NOMO-1 (cell line): ENCODE measurements around the gene SEMA7A.

ENCODE experiments used
- DNase-seq, 2 experiments: peaks; one replicate each; lab custom pipeline; 2025; ENCODE audit not compliant: unreplicated experiment in 2 of 2; lab: John Stamatoyannopoulos, UW

The SEMA7A gene

GRCh38 chr15:74417670-74418069 lies 16.1 kb downstream of the SEMA7A start:
- no peak for DNase-seq

DNA sequence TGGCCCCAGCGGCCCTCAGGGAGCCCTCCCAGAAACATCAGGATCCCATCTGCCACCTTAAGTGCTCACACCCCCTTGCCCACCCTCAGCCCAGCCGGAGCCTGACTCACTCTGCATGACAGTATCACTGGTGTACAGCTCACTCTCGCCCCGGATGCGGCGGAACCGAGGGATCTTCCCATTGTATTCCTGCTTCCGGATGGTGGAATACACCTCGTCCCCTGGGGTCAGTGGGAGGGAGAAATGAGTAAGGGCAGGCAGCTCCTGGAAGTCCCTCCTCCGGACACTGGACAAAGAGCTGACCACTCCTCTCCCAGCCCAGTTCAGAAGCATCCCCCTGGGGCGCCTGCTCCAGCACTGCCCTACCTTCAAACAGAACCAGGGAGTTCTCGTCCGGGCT lies 16.5 kb downstream of the SEMA7A start:
- no peak for DNase-seq

GRCh38 chr15:74415966-74416916 lies 17.5 kb downstream of the SEMA7A start:
- DNase-seq, result no peak

DNA sequence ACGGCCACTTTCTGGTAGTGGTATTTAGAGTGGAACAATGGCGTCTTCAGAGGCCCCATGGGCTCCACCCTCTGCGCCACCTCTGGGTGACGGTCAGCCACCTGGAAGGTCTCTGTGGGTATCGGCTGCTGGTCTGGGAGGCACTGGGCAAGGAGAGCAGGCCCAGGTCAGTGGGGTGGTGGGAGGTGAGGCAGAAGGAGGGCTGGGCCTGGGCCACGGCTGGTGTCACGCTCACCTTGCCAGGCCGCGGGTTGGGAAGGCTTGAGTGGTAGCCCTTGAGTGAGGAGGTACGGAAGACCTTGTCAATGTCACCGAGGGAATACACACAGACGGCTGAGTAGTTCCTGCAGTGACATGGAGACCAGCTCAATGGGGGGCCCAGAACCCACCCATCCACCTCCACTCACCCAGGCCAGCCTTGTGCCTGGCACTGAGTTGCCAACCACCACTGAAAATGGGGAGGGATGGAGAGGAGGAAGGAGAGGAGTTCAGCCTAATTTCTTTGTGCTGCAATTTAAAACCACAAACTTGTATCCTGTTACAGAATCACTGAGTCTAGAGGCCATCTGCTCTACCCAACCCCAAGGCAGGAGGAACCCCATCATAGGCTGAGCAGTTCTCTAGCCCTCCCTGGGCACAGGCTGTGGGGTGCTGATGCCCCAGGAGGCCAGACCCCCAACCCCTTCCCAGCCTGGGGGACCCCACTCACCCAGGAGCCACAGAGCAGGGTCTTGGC lies 19.0 kb downstream of the SEMA7A start:
- peak; percentile 31 to 46 for DNase-seq

DNA sequence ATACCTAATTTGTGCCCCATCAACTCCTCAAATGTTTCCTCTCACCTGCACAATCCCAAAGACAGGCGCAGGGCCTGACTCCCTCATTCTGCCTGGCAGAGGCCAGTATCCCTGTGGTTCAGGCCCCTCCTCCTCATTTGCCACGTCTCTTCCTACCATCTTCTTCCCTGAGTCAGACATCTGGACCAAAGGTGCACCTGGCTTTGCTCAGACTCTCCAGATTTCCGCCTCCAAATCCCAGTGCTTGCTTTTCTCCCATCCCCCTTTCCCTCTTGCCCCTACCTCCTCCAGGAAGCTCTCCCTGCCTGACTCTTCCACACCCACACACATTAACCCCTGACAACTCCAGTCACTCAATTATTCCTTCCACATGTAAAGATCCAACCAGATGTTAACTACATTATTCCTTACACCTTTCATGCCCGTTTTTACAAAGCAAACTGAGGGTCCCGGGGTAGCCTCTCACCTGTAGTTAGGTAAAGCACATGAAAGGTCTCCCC lies 19.6 kb downstream of the SEMA7A start:
- DNase-seq, result no peak

DNA sequence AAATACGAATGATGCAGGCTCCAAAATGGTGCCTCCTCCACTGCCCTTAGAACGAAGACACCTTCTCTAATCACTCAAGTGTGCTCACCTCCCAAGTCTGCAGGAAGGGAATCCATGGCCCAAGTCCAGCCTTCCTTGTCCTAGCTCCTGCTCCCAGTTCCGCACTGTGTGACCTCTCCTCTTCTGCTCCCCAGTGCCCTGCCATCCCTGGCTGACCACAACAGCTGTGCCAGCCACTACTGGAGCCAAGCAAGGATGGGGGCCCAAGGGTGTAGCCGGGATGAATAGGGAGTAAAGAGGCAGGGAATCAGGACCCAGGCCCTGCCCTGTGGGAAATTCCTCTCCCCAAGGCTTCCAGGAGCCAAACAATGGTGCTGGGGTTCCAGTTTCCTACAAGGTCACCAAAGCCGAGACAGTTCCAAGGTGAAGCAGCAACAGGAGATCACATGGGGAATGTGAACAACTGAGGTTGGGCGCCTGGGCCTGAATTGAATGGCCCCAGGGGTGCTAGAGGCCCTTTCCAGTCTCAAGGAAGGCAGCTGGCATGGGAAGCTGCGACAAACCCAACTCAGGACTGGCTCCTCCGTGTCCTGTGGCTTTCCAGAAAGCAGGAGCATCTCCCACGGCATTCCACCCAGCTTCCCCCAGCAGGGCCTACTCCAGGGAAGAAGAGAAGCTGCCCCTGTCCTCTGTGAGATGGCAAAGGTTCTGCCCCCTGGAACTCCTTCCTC lies 20.2 kb downstream of the SEMA7A start:
- no peak for DNase-seq

DNA sequence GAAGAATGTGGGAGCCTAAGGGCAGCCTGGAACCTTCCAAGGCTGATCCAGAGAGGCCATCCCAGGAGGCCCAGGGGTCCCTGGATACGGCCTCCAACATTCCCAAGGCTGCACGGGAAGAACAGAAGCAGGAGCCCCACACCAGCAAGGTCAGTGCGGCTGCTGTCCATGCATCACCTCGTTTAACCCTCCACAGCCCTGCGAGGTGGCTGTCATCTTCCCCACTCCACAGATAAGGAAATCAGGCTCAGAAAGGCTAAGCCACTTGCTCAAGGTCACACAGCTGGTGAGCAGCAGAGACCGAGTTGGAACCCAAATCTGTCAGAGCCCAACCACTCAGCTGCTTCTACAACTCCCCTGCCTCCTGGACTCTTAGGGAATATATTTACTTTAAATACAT lies 21.6 kb downstream of the SEMA7A start:
- no peak for DNase-seq

- no peak for DNase-seq
Observed at GRCh38 chr15:74411686-74412085, 22.1 kb downstream of the SEMA7A start.

- DNase-seq, result no peak
Observed at GRCh38 chr15:74410502-74410901, 23.3 kb downstream of the SEMA7A start.

DNA sequence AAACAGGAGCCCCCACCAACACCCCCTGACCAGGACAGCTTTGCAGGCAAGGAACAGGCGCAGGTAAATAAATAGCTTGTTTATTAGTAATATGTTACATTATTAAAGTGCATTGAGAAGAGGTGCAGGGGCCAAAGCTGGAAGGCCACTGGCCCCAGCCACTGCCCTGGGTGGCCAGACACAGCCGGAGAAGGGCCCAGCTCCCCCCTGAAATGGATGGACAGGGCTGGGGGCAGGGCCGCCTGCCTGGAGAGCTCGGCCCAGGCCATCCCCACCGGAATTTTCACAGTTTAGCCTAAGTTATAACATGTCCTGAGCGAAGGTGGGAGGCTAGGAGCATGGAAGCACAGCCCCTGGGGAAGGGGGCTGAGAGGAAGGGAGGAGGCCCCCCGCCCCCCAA lies 24.5 kb downstream of the SEMA7A start:
- DNase-seq, result no peak

- no peak for DNase-seq
Observed at GRCh38 chr15:74408815-74409214, 24.9 kb downstream of the SEMA7A start.

GRCh38 chr15:74408385-74408784 lies 25.4 kb downstream of the SEMA7A start:
- DNase-seq, result no peak

DNA sequence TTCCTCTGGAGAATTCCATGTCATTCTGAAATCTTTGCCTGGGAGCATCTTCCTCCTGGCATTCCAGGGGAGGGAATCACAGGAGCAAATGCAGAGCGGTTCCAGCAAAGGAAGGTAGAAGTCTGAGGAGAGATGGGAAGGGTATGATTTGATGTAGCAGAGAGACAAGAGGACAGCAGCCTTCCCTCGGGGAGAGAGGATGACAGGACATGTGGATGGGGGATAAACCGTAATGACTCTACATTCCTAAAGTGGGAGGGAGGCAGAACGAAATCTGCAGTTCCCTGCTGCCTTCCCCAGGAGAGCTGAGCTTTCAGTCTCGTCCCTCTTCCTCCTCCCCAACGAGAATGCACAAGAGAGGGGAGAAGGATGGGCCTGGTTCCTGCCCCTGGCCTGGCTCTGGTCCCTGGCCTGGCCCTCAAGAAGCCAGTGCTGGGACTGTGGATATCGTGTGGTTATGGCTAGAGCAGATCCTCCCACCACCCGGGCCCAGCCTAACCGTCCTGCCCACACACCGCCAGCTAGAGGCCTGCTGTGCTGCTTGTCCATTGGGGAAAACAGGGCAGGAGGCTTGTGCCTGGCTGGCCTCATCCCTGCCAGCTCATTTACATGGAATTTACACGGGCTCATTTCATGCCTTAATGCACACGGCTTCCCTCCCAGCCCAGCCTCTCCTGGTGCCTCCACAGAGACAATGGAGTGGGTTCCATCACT lies 26.6 kb downstream of the SEMA7A start:
- no peak for DNase-seq

DNA sequence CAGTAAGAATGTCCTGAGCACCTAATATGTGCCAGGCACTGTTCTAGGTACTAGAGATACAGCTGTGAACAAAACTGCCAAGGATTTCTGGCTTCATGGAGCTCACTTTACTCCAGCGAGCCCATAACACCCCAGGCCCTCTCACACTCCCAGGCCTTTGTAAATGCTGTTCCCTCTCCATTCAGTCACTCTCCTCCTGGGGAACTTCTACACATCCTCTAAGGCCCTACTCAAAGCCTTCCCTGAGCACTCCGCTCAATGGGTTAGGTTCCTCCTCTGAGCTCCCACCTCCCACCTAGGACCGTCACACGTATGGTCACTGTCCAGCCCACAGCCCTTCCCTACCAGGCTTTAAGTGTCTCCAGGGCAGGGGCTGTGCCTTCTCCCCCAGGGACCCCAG lies 27.2 kb downstream of the SEMA7A start:
- no peak for DNase-seq

DNA sequence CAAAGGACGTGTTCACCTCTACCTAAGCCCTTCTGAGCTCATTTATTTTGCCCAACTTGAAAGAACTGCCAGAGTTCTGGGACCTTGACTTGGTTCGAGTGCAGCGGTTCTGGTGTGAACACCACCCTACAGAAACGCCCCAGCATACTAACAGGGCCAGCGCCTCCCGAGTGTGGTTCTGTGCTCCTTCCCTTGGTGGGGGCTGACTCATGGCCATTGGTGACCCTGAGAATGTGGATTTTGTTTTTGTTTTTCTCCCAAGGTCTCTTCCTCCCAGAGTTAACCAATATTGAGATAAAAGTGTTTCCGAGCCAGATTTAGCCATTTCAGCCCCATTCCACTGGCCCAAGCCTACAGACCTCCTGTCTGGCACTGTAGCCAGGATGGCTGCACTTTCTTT lies 27.9 kb downstream of the SEMA7A start:
- no peak for DNase-seq

- DNase-seq, result peak; percentile 33 to 58
Observed at GRCh38 chr15:74403991-74404563, 29.7 kb downstream of the SEMA7A start.

DNA sequence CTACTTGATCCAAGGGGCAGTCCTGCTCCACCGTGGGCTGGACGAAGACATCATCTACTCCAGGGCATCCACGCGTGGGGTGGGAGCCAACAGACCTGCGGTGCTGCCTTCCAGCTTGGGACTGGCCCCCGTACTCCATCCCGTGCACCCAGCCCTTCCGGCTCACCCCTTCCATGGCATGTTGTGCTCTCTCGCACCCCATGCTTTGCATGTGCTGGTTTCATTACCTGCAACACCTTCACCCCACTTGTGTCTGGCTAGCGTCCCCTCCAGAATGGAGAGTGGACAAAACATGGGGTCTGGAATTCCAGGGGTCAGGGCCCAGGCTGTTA lies 30.2 kb downstream of the SEMA7A start:
- DNase-seq, result no peak

- peak; percentile 53 to 73 for DNase-seq
Observed at GRCh38 chr15:74402873-74403587, 30.7 kb downstream of the SEMA7A start.

- DNase-seq, result no peak
Observed at GRCh38 chr15:74402337-74402841, 31.4 kb downstream of the SEMA7A start.
